Inferior parietal cortex (tissue), 1 donor: ENCODE results near the gene ZNF101.

Experiments
- DNase-seq: peaks from one replicate; pipeline ENCODE4 v3.0.0-alpha.2; 2016; ENCODE audit errors: extremely low spot score

ZNF101 gene

DNA sequence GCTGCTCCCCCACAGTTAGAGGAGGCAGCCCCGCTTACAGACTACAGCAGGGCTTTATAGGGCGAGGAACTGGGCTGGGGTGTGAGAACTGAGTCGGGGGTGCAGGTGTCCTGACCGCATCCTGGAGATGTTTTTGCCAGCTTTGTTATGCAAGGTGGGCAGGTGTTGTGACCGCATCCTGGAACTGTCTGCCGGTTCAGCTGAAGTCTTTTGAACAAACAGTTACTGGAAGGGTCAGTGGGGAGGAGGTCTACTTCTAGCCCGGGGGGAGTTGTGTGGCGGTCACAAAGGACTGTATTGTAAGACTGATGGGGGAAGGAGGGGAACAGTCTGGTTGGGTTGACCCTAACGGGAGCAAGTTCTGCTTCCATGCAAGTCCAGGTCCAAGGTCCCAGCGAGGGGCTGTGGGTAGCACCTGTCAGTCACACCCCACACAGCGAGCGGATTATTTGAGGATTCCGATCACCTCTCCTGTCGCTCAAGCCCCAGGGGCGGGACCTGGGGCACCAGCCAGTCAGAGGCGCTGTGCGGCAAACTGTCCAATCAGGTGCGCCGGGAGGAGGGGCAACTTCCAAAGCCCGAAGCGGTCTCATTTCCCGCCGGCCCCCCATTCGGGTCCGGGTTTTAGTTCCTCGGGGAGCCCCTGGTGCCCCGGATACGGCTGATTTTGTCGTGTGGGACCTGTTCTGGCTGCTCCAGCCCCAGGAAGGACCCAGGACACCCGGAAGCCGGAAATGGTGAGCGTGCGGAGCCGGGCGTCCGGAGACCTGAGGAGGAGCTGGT, at the start of gene ZNF101:
Gene ZNF101, plus strand, starts transcription at position 610 of the 783 bp plus-strand sequence. Its CDS starts 125 bp downstream, at position 735.
- peak; percentile 96 for DNase-seq

- no peak for DNase-seq
These were observed 49.3 kb upstream of the ZNF101 start for GRCh38 chr19:19619181-19619848.

DNA sequence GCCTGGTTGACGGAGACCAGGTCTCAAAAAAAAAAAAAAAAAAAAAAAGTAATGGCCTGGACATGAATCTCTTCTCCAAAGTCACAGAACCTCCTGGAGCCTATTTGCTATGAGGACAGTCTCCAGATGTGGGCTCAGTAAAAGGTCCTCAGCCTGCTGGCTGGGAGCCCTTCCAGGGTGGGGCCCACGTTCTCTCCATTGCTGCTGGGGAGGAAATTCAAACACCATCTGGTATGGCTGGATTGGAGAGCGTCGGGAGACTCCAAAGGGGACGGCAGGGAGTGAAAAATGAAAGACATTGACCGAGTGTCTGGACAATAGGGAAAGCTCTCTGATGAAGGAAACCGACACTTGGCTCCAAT, 48.8 kb upstream of the ZNF101 start:
- no peak for DNase-seq

DNA sequence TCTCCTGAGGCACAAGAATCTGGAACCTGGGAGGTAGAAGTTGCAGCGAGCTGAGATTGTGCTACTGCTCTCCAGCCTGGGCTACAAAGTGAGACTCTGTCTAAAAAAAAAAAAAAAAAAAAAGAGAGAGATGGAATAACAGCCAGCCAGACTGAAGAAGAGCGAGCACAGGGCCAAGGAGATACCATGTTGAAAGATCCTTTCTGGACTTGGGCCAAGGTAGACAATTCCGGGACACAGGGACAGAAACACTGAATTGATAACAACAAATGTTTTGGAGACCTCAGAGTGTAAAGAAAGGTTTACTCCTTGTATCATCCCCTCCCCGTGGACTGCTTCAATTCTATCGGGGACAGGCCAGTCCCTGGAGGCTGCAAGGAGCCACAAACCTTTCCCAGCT, 45.3 kb upstream of the ZNF101 start:
- no peak for DNase-seq

DNA sequence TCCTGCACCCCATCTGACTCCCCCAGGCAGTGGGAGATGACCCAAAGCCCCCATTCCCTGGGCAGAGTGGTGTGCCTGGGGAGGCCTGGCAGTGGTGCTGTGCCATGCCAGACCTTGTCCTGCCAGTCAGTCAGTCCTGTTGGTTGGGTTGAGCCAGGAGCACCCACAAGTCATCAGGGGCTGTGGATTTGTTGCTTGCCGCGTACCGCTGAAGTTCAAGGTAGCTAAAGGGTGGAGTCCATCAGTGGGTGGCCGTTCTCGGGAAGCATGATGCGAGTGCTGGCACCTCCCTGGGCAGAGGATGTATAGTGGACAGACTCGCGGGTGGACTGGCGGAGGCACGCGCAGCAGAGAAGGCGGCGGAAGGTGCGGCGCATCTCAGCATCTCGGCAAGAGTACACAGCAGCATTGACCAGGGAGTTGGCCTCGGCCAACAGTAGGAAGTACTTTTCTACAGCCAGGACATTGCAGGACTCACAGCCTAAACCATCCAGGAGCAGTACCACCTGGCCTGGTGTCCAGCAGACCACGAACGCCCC, 44.5 kb upstream of the ZNF101 start:
- DNase-seq: no peak

GRCh38 chr19:19626516-19627472, 41.8 kb upstream of the ZNF101 start:
- no peak for DNase-seq

GRCh38 chr19:19627621-19628500, 40.8 kb upstream of the ZNF101 start, which contains the start of gene LPAR2:
TSS of gene LPAR2 (minus strand) at chr19:19628220. CDS start at chr19:19627275, 945 bp downstream.
- no peak for DNase-seq

- DNase-seq: no peak
These were observed 40.0 kb upstream of the ZNF101 start for GRCh38 chr19:19628501-19629134.

- no peak for DNase-seq
These were observed 38.6 kb upstream of the ZNF101 start for GRCh38 chr19:19630062-19630414.

DNA sequence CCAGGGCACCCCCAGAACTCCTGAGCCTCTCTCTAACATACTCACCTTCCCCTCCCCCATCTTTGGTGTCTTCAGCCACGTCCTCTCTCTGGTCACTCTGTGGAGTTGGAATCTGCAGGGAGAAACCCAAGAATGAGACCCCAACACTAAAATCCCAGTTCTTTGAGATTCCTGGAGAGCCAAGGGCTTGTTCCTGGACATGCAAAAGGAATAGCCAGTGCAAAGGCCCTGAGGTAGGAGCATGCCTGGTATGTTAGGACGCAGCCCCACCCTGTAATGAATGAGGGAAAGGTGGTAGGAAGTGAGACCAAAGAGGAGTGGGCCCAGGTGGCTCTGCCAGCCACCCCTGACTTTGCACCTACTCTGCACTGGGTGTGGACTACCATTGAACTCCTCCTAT, 38.2 kb upstream of the ZNF101 start:
- no peak for DNase-seq

DNA sequence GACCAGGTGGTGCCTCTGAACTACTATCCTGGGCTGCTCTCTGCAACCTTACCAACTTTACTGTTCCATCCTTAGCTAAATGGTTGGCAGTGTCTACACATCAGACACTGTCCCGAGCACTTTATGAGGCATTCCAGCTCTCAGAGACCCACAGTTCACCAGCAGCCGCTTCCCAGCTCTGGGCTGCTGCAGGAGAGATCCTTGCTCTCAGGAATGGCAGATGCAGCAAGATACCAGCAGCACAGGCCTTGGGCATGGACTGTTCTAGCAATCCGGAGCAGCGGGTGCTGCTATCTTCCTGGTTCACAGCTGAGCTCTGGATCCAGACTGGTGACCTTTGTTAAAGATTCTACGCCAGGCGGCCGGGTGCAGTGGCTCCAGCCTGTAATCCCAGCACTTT, 37.3 kb upstream of the ZNF101 start:
- DNase-seq: no peak

- DNase-seq: no peak
These were observed 36.0 kb upstream of the ZNF101 start for GRCh38 chr19:19632661-19633060.

DNA sequence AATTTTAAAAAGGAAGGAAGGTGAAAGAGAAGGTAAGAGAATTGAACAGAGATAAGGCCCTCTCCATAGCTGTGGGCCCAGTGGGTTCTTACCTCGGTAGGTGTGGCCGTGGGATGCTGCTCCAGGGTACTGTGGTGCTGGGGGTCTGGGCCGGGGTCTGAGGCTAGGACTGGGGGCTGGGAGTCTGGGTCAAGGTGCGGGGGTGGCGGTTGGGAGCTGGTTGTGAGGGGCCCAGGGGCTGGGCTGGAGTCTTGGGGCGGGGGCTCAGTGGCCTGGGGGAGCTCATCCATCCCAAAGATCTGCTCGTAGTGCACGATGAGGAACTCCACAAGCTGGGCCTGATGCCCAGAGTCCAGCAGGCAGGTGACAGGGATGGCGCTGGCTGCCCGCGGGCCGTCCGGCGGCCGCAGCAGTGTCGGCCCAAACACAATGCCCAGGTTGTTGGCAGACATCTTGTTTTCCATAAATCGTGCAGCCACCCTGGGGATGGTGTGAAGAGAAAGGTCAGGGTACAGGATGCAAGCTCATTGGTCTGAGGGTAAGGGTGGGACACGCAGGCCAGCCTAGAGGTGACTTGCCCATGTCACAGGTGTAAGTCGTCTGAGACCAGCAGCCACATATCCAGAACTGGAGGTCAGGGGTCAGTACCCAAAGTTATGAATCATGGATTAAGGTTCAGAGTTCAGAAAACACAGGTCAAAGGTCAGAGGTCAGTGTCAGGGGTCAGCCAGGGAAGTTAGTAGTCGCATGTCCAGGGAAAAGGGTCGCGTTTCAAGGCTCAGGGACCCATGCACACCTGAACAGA, 34.7 kb upstream of the ZNF101 start:
- DNase-seq: no peak

- DNase-seq: no peak
These were observed 33.9 kb upstream of the ZNF101 start for GRCh38 chr19:19634516-19635312.

DNA sequence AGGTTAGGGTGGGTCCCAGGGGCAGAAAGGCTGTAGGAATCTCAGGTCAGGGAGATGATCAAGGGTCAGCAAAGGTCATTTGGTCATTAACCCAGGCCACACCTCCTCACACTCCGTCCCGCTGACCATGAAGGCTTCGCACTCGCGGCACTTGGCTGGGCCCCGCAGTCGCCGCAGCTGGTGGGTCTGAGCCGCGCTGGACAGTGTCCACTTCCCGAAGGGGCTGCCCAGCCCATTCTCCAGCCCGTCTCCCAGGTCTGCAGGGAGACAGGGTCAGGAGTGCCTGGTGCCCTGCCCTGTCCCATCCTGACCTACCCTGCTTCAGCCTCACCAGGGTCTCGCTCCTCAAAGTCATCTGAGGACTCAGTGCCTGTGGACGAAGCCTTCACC, 33.3 kb upstream of the ZNF101 start:
- no peak for DNase-seq

DNA sequence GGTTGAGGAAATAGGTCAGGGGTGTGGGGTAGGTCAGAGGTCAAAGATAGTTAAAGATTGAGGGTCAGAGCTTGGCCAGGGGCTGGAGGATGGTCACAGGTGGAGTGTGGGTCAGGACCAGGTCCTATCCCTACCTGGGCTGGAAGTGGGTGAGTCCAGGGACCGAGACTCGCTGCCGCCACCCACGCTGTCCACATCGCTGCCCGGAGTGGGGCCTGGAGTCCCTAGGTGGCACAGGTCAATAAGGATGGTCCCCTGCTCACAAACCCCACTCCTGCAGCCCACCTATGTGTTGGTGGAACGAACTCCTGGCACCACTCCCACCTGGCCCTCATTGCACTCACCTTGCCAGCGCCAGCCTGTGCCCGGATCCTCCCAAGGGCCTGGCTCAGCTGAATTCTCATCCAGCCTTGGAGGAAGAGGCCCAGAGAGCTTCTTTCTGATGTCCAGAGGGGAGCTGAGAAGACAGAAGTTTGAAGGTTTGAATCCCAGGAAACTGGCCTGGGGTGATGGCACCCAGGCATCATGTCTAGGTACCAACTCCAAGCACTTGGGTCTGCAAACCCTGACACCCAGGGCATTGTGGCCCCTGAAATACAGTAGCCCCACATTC, 32.0 kb upstream of the ZNF101 start:
- DNase-seq: no peak

DNA sequence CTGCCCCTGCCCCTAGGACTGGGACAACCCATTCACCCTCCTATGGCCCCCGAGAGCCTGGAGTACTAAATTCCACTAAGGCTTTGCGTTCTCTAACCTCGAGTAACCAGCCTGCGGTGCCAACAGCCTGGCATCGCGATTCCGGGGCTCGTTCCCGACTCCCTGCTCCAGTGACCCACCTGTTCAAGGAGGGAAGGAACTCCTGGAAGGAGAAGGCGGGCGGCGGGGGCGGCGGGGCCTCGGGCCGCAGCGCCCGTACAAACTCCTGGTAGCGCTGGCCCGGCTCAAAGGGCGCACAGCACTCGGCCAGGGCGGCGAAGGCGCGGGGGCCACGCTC, 31.5 kb upstream of the ZNF101 start:
- no peak for DNase-seq

GRCh38 chr19:19637523-19638251, 31.0 kb upstream of the ZNF101 start:
- DNase-seq: no peak
